ENCODE data around the gene STARD3NL. TPM values are rescaled to one million over a fixed set of nuclear protein-coding genes. Genes with fewer than 3 reads are reported as not detected.
"Not testable (repeated sequence)": the region's sequence is repeated elsewhere in the genome, so short reads cannot be mapped to it uniquely, and the experiment has no call there.

The STARD3NL gene
- total RNA-seq, 1 experiment from 2014 or later, result 165 TPM

GRCh38 chr7:38264602-38265001, 86.6 kb downstream of the STARD3NL start:
- not testable (repeated sequence) for DNase-seq (ENCODE audit: low read depth)

GRCh38 chr7:38265958-38266357, 87.9 kb downstream of the STARD3NL start:
- not testable (repeated sequence) for DNase-seq (ENCODE audit: low read depth)

DNA sequence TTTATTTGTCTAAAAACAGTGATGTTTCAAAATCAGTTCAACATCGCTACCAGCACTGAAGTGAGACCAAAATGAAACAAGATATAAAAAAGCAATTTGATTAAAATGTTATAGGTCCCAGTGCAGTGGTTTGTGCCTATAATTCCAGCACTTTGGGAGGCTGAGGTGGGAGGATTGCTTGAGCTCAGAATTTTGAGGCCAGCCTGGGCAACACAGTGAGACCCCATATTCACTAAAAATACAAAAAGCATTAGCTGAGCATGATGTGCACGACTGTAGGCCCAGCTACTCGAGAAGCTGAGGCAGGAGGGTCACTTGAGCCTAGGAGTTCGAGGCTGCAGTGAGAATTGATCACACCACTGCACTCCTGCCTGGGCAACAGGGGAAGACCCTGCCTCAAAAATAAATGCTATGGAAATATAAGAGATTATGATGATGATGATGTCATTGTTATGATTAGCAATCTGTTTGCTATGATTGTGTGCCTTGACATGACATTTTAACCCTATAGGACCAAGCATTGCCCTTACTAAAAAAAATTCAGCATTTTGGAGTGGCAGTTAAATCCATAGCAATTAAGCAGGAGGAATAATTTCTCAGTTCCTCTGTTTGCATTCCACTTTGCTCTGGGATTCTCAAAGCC, 91.8 kb downstream of the STARD3NL start:
- not testable (repeated sequence) for DNase-seq (ENCODE audit: low read depth)

DNA sequence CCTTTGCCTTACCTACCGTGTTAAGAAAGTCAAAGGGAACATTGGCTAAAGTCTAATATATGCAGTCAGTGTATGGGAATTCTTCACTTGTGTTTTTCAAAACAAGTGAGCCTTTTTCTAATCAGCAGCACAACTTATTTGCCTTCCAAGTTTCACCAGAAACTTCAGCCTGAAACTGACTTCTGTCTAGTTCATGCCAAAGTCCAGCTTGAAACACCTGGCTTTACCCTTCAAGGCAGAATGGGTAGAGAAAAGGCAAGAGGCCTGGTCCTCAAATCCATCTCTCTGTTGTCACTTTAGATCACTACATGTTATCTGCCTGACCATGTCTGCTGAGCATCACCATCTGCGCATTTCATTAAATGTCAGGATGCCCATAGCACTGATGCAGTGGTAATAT, 92.4 kb downstream of the STARD3NL start:
- not testable (repeated sequence) for DNase-seq (ENCODE audit: low read depth)

DNA sequence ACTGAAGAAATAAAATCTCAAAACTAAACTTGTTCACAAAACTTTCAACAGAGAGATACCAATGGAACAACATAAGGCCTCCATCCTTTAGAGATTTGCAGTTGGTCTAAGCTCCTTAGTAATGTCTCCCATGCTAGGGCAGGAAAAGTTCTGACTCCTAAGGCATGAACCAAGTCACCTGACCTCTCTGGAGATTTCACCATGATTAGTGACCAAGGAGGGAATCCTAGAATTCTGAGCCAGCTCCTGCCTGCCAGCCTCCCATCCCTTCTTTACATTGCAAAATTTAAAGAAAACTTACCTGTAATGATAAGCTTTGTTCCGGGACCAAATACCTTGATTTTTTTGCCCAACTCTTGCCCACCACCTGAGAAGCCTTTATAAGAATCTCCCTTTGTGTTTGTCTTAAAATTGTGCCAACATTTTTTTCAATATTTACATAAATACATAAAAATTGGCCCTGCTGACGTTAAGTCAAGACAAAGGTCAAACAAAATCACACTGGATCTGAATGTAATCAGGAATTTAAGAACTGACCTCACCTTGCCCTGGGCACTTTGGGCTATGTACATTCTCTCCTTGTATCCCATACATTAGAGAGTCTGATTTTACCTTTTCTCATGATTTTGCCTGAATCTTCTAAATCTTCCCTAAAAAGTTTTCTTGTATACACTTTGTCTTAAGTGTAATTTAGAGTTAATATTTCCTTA, 95.4 kb downstream of the STARD3NL start, which contains the start of gene TARP:
Gene TARP (minus strand): TSS at position 351 of the 710 bp plus-strand sequence.
- no peak for DNase-seq (ENCODE audit: low read depth)

- DNase-seq (ENCODE audit: low read depth), result no peak
Observed at GRCh38 chr7:38274486-38274885, 96.4 kb downstream of the STARD3NL start.

DNA sequence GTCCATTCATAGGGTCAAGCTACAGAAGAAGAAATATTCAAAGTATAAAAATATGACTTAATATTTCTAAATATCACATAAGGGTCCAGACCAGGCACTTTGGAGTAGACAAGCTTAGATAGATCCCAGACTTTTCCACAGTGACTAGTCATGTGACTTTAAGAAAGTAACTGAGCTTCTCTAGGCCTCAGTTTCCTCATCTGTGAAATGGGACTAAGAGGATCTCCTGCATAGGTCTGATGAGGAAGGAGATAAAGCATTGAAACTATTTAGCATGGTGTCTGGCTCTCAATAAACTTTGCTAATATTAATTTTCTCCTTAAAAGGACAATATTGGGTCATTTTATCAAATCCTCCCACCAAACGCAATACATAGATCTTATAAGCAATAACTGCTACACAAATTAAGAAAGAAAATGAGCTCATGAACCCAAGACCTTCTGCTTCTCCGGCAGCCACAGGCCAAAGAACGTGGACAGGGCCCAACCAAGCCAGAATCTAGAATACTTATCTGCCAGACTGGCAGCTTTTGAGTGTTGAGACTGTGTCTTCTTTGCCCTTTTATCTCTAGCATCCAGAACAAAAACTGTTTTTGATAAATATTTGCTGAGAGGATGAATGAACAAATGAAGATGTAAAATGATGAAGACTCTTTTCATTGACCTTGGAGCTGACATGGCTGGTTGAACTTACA, 97.0 kb downstream of the STARD3NL start:
- DNase-seq (ENCODE audit: low read depth), result no peak

DNA sequence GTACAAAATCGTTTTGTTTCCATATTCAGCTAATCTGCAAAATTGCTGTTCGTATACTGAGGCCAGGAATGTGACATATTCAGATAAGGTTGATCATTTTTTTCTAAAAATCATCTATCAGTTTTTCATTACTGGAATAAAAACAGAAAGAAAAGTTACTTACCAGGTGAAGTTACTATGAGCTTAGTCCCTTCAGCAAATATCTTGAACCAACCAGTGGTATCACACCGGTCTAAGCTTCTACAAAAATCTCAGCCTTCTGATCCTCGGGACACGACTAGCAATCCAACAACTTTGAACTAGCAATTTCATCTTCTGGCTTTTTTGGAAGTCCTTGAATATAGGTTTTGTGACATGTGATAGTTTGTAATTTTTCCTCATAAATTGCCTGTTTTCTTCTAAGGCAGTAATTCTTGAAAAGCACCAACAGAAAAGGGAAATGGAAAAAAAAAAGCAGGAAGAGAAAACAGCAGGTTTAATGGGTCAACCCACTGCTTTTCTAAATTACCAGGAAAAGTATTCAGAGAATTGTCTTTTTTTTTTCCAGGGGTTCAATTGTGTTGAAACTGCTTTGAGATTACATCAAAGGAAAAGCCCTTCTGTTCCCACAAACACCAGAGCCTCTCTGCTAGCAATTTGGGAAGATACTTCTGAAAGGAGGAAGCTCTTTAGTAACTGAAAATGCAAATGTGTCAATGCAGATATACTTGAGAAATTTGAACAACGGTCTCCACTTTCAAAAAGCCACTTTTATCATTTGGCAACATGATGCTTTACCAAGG, 98.2 kb downstream of the STARD3NL start:
- DNase-seq (ENCODE audit: low read depth), result no peak

GRCh38 chr7:38280000-38280399, 102.0 kb downstream of the STARD3NL start:
- DNase-seq (ENCODE audit: low read depth), result no peak
